Cardiac muscle cell (in vitro differentiated cells and primary cell): Measurements from ENCODE around the gene SCAND1. TPM values are rescaled to one million over a fixed set of nuclear protein-coding genes. Genes with fewer than 3 reads are reported as not detected.
"Not testable (repeated sequence)": the region's sequence is repeated elsewhere in the genome, so short reads cannot be mapped to it uniquely, and the experiment has no call there.

Experiments
- DNase-seq, 2 donors: peaks; one replicate each; pipeline versions ENCODE4 v3.0.0 to v3.0.0-alpha.2; 2010 to 2017; ENCODE audit warnings: low read depth in 1 of 2, low spot score in 1 of 2
- H3K27ac ChIP-seq: fragments of 200-600 bp; sonication (generic); 2 replicates; pipeline ENCODE4 v1.5.1; 2016
- H3K27me3 ChIP-seq: fragments of 200-600 bp; sonication (generic); 2 replicates; pipeline ENCODE4 v1.6.0; 2016; ENCODE audit warnings: control low read depth
- H3K36me3 ChIP-seq: fragments of 200-600 bp; sonication (generic); 2 replicates; pipeline ENCODE4 v1.5.1; 2016; ENCODE audit warnings: control low read depth
- H3K4me1 ChIP-seq: fragments of 200-600 bp; sonication (generic); 2 replicates; pipeline ENCODE4 v1.8.1; 2017; ENCODE audit warnings: low read depth, mild to moderate bottlenecking, mixed run types
- H3K4me3 ChIP-seq: fragments of 200-600 bp; sonication (generic); 2 replicates; pipeline ENCODE4 v1.5.1; 2016; ENCODE audit warnings: mild to moderate bottlenecking
- H3K9me3 ChIP-seq: fragments of 200-600 bp; sonication (generic); 2 replicates; pipeline ENCODE4 v1.5.1; 2017; ENCODE audit warnings: low read depth, mild to moderate bottlenecking, control low read depth
- CTCF ChIP-seq: IDR thresholded peaks from 2 replicates; pipeline ENCODE4 v1.5.1; 2012; ENCODE audit warnings: low read depth, mild to moderate bottlenecking, low read length
- polyA plus RNA-seq: library from polyadenylated mRNA; unstranded; fragments of >200 nt; fragmentation: Nextera tagmentation; extraction: Ambion mirVana; gene quantifications from 2 replicates; pipeline ENCODE4 v1.2.1, GENCODE V29; 2016
- total RNA-seq: library from RNA; depleted of rRNA; stranded (reverse); fragments of >200 nt; gene quantifications from 2 replicates; pipeline ENCODE4 v1.2.3, GENCODE V29; 2016

Gene SCAND1
- total and polyA plus RNA-seq, 2 experiments from 2014 or later = 138 to 218 TPM

- no peaks in the 10 kb centered on the region for H3K27me3 ChIP-seq
- TF ChIP-seq CTCF = no peak
- peaks cover 16% of the 10 kb centered on the region for H3K4me1 ChIP-seq
- H3K27ac ChIP-seq = no peak overlapping the region
- H3K36me3 ChIP-seq = no peaks in the 10 kb centered on the region
- no peak overlapping the region for H3K4me3 ChIP-seq
- H3K9me3 ChIP-seq = no peaks in the 10 kb centered on the region
- no peak for DNase-seq
These were observed 2.3 kb upstream of the SCAND1 start for GRCh38 chr20:35956616-35957015.

- DNase-seq = peak in 1 of 2 donors; percentile 64
- TF ChIP-seq CTCF = no peak
- no peaks in the 10 kb centered on the region for H3K36me3 ChIP-seq
- peaks cover 16% of the 10 kb centered on the region for H3K4me1 ChIP-seq
- H3K9me3 ChIP-seq = no peaks in the 10 kb centered on the region
- no peaks in the 10 kb centered on the region for H3K27me3 ChIP-seq
- H3K4me3 ChIP-seq = peak overlapping the region; percentile 83
- H3K27ac ChIP-seq = peak overlapping the region; percentile 99
These were observed 577 bp upstream of the SCAND1 start for GRCh38 chr20:35954907-35955251.

DNA sequence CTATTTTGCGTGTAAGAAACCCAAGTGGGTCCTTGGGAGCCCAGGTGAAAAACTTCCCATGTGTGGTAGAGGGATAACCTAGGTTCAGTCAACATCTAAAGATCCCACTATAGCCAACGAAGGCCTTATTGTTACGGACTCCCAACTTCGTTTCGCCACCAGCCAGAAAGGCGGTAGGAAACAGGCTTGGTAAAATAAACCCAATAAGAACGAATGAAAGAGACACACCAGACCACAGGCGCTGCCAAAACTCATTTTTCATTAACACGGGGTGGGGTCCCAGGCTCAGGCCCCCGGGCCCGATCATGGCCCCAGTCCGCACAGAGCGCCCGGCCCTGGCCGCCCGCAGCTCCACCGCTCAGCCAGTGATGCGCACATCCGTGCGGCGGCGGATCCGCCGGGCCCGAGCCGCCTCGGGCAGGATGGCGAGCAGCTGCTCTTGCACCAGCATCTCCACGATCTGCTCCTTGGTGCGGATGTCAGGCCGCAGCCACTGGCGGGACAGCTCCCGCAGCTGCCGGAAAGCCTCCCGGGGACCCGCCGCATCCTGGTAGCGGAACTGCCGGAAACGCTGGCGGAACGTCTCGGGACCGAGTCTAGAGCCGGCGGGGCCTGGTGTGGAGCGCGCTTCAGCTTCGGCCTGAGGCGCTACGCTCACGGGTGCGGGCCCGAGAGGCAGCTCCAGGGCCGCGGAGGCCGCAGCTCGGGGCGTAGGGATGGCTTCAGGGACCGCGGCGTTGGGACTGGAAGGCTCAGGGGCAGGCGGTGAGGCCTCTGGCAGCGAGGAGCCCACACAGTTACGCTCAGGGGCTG is 709 bp downstream of the SCAND1 start:
- peak; percentile 53 to 65 for DNase-seq
- Histone ChIP-seq H3K27me3 (no peaks in the 10 kb centered on the region), H3K36me3 (no peaks in the 10 kb centered on the region), H3K9me3 (no peaks in the 10 kb centered on the region), H3K4me3 (peak overlapping the region; percentile 83), H3K27ac (peak overlapping the region; percentile 99), H3K4me1 (peaks cover 16% of the 10 kb centered on the region)
- TF ChIP-seq CTCF = no peak

GRCh38 chr20:35952480-35953386 is 1.6 kb downstream of the SCAND1 start:
- Histone ChIP-seq H3K4me3 (peak overlapping the region; percentile 83), H3K27ac (peak overlapping the region; percentile 99), H3K27me3 (no peaks in the 10 kb centered on the region), H3K36me3 (peaks cover 2% of the 10 kb centered on the region), H3K4me1 (peaks cover 16% of the 10 kb centered on the region), H3K9me3 (no peaks in the 10 kb centered on the region)
- TF ChIP-seq CTCF = no peak
- peak; percentile 32 to 38 for DNase-seq

DNA sequence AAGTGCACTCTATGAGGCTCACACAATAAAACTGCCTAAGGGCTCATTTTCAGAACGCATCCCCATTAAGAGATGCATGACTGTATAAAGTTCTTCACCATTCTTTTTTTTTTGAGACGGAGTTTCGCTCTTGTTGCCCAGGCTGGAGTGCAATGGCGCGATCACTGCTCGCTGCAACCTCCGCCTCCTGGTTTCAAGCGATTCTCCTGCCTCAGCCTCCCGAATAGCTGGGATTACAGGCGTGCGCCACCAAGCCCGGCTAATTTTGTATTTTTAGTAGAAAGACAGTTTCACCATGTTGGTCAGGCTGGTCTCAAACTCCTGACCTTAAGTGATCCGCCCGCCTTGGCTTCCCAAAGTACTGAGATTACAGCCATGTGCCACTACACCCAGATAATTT is 2.2 kb downstream of the SCAND1 start:
- peaks cover 16% of the 10 kb centered on the region for H3K4me1 ChIP-seq
- DNase-seq, H3K9me3 ChIP-seq, H3K27me3 ChIP-seq, H3K4me3 ChIP-seq, H3K36me3 ChIP-seq: not testable (repeated sequence)
- peak overlapping the region; percentile 99 for H3K27ac ChIP-seq

DNA sequence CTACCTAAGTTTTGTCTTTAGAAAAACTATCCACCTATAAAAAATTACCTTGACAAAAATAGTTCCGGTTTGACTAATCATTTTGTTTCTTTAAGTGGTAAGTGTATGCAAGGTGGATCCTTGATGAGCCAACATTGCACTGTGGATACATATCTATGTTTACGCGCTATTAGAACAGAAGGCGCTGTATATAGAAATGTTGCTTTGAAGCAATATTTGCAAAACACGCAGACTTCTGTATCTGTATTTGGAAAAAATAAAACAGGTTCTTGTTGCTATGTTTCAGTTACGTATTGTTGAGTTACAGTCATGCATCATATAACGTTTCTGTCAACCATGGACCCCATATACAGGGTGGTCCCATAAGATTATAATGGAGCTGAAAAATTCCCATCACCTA is 4.2 kb downstream of the SCAND1 start:
- no peak overlapping the region for H3K4me3 ChIP-seq
- DNase-seq = no peak
- H3K4me1 ChIP-seq = peaks cover 12% of the 10 kb centered on the region
- no peak for TF ChIP-seq CTCF
- H3K9me3 ChIP-seq = no peaks in the 10 kb centered on the region
- peaks cover 4% of the 10 kb centered on the region for H3K36me3 ChIP-seq
- no peaks in the 10 kb centered on the region for H3K27me3 ChIP-seq
- H3K27ac ChIP-seq = no peak overlapping the region
